GM19467 (cell line): ENCODE measurements around the gene CEP97.

Experiments
- ATAC-seq: cut with Tn5 transposase; IDR thresholded peaks from one replicate; pipeline ENCODE4 v1.9.1; 2021; ENCODE audit warnings: mild to moderate bottlenecking, moderate library complexity; ENCODE audit not compliant: unreplicated experiment

Gene CEP97

DNA sequence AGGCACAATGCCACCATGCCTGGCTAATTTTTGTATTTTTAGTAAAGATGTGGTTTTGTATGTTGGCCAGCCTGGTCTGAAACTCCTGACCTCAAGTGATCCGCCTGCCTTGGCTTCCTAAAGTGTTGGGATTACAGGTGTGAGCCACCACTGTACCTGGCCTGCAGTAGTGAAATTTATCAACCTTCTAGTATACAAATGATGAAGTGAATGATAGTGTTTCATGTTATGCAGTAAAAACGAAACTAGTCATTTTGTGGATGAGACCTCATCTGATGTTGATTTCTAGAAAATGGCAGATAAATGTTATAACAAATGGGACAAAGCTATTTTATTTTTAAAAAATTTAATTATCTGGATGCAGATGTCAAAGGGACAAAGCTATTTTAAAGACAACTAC is 87.5 kb downstream of the CEP97 start:
- no peak for ATAC-seq

DNA sequence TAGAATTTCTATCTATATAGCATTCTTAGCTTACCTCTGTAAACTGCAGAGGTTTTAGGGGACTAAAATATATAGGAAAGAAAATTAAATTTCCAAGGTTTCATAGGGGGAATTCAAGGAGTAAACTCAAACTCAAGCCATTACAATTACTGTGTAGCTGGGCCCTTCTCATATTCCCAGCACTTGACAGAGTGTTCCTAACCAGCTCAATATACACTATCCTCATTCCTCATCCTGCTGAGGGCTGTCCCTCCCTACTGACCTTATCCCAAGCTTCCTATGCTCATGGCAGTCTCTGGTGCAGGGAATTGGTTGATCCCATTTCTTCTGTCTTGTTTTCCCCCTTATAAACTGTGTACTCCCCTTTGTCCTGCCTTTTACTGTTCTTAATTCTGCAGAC is 88.5 kb downstream of the CEP97 start:
- no peak for ATAC-seq

DNA sequence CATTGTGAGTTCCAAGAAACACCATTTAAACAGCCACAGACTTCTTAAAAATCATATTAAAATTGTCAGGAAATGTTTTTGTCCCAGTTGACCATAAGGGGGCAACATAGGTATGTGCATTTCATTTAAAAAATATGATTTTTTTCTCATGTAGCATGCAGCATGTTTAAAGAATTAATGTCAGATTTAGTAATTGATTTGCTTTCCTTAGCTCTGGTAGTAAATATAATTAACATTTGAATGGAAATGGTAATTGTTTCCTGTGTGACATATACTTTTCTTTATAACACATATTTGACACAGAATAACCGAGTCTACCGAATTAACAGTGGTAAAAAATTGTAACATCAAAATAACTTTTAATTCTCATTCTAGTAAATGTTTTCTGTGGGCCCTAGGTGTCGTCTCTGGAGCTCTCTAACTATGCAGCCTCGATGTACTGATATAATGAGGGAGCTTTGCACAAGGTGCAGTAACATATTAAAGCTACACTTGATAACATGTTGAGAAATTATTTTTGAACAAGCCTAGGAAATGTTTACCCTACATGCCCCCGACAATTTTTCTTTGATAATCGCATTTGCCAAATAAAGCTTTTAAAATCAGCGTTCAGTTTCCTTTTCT is 89.5 kb downstream of the CEP97 start:
- ATAC-seq = no peak

DNA sequence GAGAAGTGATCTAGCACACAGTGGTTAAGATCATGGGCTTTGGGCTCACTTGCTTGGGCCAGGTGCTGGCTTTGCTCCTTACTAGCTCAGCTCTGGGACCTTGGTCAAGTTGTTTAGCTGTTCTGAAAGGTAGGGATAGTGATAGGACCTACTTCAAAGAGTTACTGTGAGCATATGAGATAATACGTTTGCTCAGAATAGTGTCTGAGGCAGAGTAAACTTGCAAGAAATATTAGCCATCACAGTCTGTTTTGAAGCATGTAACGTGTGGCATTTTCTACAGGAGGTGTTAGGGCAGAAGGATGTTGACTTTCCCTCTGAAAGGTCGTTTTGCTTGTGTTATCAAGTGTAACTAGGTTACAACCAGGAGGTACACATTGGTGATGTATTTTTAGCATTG is 90.4 kb downstream of the CEP97 start:
- no peak for ATAC-seq

DNA sequence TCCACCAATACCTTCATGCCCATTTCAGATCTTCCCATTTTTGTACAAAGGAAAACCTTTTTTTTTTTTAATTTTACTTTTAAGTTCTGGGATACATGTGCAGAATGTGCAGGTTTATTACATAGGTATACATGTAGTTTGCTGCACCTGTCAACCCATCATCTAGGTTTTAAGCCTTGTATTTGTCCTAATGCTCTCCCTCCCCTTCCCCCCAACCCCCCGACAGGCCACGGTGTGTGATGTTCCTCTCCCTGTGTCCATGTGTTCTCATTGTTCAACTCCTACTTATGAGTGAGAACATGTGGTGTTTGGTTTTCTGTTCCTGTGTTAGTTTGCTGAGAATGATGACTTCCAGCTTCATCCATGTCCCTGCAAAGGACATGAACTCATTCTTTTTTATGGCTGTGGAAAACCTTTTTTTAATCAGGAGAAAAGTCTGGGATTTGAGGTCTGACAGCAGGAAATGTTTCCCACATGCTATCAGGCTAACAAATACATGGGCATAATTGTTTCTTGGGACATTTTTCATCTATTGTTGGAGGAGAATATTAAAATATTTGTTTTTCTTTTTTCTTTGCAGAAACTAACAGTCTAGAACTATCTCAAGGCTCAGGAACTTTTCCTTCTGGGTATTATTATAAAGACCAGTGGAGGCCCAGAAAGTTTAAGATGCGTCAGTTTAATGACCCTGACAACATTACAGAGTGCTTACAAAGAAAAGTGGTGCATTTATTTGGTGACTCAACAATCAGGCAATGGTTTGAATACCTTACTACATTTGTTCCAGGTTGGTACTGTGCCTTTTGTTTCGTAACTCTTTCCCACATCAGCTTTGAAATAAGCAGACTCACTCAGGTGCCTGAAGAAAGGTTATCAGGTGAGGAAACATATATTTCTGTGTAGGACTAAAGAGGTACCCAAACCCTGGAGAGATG is 92.1 kb downstream of the CEP97 start:
- ATAC-seq = no peak

DNA sequence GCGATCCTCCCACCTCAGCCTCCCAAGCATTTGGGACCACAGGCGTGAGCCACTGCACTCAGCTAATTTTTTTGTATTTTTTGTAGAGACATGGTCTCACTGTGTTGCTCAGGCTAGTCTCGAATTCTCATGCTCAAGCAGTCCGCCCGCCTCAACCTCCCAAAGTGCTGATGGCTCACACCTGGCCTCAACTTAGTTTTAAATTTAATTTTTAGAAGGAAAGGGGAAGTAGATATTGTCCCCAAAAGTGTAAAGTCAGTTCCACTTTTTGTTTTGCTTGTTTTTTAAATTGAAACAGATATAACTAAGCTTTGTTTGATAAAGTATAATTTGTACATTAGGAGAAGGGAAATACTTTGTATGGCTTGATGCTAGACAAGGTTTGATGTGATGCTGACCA is 93.6 kb downstream of the CEP97 start:
- ATAC-seq = no peak

DNA sequence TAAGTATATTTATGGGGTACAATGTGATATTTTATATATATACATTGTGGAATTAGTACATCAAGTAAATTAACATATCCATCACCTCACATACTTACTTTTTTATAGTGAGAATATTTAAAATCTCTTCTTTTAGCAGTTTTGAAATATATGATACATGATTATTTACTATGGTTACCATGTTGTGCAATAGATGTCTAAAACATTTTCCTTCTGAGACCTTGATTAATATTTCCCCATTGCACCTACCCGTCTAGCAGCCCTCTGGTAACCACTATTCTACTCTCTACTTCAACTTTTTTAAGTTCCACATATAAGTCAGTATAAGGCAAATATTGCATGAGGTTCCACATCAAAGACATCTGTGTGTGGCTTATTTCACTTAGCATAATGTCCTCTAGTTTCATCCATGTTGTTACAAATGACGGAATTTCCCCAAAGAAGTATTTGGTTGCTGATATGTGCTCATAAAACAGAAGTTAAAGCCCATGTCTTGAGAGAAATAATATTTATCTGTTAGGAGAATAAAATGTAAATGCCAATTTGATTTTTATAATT is 95.3 kb downstream of the CEP97 start:
- no peak for ATAC-seq
